ENCODE results near the gene PDZD2. TPM values are rescaled to one million over a fixed set of nuclear protein-coding genes. Genes with fewer than 3 reads are reported as not detected.
"Not testable (repeated sequence)": the region's sequence is repeated elsewhere in the genome, so short reads cannot be mapped to it uniquely, and the experiment has no call there.

PDZD2 gene
- total RNA-seq, 1 donor from 2014 or later = 7.8 TPM

- no peak for DNase-seq (ENCODE audit: low spot score)
Measured at GRCh38 chr5:31733371-31733770, 94.4 kb downstream of the PDZD2 start.

DNA sequence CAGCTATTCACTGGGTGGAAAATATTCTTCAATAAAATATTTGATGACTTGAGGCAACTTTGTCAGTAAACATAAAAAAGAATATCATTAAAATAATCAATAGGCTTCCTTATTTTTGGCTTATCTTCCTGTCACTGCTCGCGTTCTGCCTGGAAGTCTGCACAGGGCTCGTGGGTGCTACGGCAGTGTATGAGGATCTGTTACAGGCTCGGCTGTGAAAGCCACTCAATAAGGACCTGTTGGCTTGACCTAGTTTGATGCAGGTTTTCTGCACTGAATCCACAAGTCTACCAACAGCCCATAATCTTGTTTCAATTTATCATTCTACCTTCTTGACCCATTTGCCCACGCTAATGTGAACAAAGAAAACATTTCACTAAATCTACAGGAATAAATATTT is 97.2 kb downstream of the PDZD2 start:
- DNase-seq (ENCODE audit: low spot score) = no peak

DNA sequence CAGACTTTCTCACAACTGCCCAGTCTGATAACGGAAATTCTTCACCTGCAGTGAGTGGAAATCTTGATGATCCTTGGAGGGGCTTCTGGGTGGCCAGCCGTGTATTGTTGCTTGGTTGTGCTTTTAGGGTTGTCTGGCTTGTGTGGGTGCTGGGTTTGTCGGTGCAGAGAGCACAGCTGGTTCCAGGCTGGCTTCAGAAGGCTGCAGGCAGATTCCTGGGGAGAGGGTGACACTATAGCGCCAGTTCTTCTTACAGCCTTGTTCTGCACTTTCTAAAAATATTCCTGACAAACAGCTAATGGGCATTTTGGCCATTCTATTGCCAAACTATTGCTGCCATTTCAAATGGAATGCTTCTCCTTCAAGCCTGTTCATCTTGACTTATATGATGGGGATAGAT is 99.3 kb downstream of the PDZD2 start:
- DNase-seq (ENCODE audit: low spot score) = no peak

DNA sequence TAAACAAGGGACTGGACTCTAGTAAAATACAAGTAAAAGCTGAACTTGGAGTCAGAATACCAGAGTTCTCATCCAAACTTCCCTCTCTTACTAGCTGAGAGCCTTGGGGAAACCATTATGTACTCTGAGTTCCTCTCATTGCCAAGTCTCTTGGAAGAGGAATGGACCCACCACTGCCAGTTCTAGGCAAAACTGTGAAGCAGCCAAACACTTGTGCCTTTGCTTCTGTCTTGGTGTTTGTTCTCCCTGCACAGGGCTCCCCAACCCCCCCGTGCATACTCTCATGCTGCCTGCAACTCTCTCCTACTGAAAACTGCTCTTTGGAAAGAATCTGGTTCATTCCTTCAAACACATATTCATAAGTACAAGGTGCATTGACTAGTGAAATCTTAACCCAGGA is 102.6 kb downstream of the PDZD2 start:
- no peak for DNase-seq (ENCODE audit: low spot score)

GRCh38 chr5:31743678-31744077 is 104.7 kb downstream of the PDZD2 start:
- no peak for DNase-seq (ENCODE audit: low spot score)

GRCh38 chr5:31748458-31749172 is 109.7 kb downstream of the PDZD2 start:
- no peak for DNase-seq (ENCODE audit: low spot score)

- DNase-seq (ENCODE audit: low spot score) = no peak
Measured at GRCh38 chr5:31750215-31750614, 111.3 kb downstream of the PDZD2 start.

DNA sequence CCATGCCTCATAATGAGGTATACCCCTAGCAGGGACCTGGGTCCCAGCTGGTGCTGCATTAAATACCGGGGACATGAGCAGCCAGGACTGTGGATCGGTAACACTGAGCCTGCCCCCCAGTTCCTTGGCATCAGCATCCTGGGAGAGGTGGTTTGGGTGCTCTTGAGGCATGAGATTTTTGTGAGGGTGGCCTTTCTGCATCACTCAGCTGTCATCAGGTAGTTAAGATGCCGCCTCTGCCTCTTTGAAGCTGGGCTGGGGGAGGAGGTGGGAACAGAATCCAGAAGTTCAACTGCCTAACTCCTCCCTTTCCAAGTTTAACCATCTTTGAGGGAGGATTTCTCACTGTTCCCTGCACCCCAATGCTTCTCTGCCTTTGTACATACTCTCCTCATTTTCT is 112.7 kb downstream of the PDZD2 start:
- no peak for DNase-seq (ENCODE audit: low spot score)

- no peak for DNase-seq (ENCODE audit: low spot score)
Measured at GRCh38 chr5:31753700-31754357, 114.9 kb downstream of the PDZD2 start.

- DNase-seq (ENCODE audit: low spot score) = no peak
Measured at GRCh38 chr5:31754358-31754704, 115.4 kb downstream of the PDZD2 start.

DNA sequence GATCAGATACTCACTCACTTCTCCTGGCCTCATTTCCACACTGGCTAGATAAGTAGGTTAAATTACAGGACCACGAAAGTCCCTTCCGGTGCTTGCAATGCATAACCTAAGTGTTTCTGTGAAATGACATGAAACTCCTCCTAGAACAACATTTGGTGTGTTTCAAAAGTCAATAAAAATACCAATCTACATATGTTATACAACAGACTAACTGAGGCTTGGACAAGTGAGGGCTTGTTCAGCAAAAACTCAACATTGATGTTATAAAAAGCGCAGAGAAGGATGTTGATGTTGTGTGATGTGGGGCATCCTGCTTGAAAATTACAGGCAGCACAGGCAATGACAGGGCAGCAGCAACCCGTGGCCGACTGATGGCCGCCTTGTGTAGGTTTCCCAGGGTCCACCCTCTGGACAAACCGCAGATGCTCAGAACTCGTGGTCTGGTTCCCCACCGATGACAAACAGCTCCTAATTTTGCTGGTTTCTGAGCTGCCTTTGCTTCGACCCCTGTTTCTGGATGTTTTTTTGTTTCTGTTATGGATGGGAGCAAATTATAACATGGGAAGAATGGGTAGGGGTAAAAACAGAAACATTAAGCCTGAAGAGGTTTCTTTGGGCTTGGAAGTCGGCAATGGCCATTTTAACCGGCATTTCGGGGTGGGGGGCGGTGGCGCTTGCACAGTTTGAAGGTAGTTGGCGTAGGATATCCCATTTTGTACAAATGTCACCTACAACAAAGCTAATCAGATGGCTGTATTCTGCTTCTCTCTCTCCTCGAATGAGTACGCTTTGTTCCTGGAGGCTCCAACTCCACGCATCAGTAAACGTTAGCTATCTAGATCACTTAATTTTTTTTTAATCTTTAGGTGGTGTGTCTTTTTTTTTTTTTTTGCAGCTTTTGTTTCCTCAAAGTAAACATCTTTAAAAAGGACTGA is 116.1 kb downstream of the PDZD2 start:
- DNase-seq (ENCODE audit: low spot score) = no peak

GRCh38 chr5:31755676-31756230 is 116.8 kb downstream of the PDZD2 start:
- DNase-seq (ENCODE audit: low spot score) = no peak

- no peak for DNase-seq (ENCODE audit: low spot score)
Measured at GRCh38 chr5:31757806-31758205, 118.9 kb downstream of the PDZD2 start.

GRCh38 chr5:31758803-31759425 is 120.0 kb downstream of the PDZD2 start:
- DNase-seq (ENCODE audit: low spot score) = no peak

DNA sequence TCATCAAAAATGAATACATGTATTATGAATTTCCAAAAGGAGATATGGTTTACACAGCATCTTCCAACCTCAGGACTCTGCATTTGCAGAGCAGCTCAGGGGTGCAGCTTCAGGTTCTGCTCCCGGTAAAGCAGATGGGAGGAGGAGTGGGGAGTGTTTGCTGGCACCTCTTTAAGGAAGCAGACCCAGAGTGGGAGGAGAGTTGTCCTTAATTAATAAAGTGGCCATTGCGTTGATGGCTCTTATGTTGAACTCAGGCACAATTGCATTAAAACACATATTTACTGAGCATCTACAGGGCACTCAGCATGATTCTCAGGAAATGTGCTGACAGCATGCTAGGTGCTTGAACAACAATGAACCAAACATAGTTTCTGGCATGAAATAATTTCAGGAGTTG is 121.0 kb downstream of the PDZD2 start:
- DNase-seq (ENCODE audit: low spot score) = no peak

DNA sequence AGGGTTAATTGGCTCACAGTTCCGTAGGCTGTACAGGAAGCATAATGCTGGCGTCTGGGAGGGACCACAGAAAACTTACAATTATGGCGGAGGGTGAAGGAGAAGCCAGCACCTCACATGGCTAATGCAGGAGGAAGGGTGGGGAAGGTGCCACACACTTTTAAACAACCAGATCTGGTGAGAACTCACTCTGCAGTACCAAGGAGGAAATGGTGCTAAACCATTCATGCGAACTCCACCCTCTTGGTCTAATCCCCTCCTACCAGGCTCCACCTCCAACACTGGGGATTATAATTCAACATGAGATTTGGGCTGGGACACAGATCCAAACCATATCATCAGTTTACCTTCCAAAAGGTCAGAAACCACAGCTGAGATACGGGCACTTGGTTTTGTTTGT is 122.9 kb downstream of the PDZD2 start:
- DNase-seq (ENCODE audit: low spot score) = no peak

DNA sequence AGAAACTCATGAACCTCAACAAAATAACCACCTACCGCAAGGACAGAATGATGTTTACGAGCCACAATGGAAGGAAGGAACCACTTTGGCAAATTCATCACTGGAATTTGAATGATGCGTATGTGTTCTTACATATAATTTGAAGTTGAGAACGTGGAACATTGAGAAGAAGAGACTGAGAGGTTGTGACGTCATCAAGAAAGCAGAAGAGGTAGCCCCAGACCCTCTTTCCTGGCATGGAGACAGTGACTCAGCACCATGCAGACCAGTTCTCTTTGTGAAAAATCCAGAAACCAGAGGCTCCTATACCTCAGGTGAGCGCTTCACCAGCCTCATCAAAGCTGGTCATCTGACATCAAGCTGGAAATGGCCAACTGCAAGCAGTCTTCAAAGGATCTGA is 124.5 kb downstream of the PDZD2 start:
- no peak for DNase-seq (ENCODE audit: low spot score)

DNA sequence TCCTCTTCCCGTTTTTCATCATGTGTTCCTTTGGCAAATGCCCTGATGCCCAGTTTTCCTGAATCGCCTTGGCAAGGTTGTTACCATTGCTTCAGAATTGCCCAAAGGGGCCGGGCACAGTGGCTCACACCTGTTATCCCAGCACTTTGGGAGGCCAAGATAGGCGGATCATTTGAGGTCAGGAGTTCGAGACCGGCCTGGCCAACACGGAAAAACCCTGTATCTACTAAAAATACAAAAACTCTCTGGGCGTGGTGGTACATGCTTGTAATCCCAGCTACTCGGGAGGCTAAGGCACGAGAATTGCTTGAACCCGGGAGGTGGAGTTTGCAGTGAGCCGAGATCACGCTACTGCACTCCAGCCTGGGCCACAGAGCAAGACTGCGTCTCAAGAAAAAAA is 125.8 kb downstream of the PDZD2 start:
- not testable (repeated sequence) for DNase-seq (ENCODE audit: low spot score)

DNA sequence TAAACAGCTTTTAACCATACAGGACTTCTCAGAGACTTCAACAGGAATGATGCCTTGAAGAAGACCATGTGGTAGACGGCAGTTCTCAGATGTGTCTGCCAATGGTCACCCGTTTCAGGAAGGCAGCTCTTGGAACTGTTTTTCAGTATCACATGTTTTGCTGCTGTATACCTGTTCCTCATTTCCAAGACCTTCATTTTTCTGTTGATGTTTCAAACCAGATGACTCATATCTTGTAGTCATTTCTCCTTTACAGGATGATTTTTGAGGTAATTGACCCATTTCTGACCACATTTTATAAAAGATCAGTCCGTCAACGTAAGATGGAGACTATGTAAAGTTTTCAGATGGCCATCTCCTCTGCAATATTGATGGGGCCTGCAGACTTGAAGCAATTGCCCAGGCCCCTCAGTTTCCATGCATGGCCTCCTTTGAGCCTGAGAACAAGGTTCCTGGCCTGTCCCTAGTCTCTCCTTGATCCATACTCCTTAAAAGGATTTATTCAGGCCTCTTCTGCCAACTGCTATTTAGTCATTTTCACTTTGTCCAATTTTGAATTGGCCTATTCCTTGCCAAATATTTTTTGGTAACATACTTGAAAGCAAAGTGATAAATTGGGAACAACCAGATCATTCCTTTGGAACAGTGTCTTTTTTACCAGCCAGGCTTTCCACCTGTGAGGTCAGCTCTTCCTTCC is 128.6 kb downstream of the PDZD2 start:
- DNase-seq (ENCODE audit: low spot score) = no peak

GRCh38 chr5:31768046-31768445 is 129.1 kb downstream of the PDZD2 start:
- no peak for DNase-seq (ENCODE audit: low spot score)

- no peak for DNase-seq (ENCODE audit: low spot score)
Measured at GRCh38 chr5:31768784-31769183, 129.9 kb downstream of the PDZD2 start.

Measured in ureter (tissue), 1 donor.